Stimulated activated naive CD4-positive, alpha-beta T cell treated with Interleukin-2 at 50 U/mL for 16 hours (primary cell): ENCODE measurements around the gene PON1.

Experiments used
- DNase-seq: peaks from one replicate; lab custom pipeline; 2025; lab: John Stamatoyannopoulos, UW

PON1 gene

GRCh38 chr7:95324431-95324830 is at the start of gene PON1:
PON1 (minus strand) TSS chr7:95324532; CDS start chr7:95324475, 57 bp downstream.
- DNase-seq: no peak

GRCh38 chr7:95373323-95373722 is 49.0 kb upstream of the PON1 start:
- no peak for DNase-seq

DNA sequence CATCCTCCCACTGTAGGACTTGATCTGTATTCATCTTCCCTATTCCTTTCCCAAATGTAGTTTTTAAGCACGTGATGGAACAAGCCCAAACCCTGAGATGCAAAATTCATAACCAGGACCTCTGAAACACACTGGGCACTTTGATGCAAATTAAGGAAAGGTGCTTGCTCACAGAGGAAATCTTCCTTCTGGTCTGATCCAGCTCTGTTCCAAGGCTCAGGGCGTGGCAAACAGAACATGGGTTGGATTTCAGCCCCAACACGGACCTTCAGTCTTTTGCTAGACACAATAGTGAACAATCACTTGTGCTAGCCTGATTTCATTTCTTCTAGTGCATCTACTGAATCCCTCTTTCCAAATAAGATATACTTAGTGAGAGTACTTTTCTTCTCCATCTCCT is 43.9 kb upstream of the PON1 start:
- DNase-seq: no peak

DNA sequence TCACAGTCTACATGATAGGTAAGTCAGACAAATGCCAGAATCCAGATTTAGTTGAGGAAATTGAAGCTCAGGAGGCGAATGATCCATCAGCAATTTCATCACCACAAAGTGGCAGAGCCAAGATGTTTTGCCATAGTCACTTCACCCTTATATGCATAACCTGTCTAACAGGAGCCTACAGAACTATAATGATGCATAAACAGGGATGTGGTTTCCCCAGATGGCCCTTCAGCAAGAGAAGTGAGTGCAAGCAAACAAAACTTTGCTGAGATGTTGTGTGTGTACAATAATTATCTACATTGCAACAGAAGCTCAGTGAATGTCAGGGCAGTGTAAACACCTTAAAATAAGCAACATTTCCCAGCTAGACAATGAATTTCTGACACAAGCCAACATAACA is 43.3 kb upstream of the PON1 start:
- DNase-seq: no peak

GRCh38 chr7:95365151-95365550 is 40.8 kb upstream of the PON1 start:
- no peak for DNase-seq

GRCh38 chr7:95357623-95358022 is 33.3 kb upstream of the PON1 start:
- no peak for DNase-seq

- DNase-seq: no peak
These were observed 18.4 kb upstream of the PON1 start for GRCh38 chr7:95342642-95343307.

GRCh38 chr7:95342029-95342428 is 17.7 kb upstream of the PON1 start:
- DNase-seq: no peak

DNA sequence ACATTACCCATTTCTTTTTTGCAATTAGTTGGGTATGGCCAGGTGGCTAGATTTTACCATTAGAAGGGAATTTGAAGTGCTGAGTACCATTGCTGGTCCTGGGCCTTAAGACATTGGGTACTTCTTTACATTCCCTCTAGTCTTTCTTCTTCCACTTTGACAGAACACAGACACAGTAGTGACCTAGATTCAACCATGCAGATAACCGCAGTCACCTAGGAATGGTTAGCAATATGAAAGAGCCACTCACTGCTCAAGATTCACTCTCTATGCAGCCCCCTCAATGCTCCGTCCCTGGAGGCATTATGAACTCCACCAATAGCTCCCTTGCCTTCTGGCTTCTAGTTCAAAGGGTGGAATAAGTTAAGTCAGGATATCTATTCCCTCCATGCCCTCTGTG is 16.2 kb upstream of the PON1 start:
- DNase-seq: no peak

- no peak for DNase-seq
These were observed 14.5 kb upstream of the PON1 start for GRCh38 chr7:95338832-95339231.

- DNase-seq: no peak
These were observed 10.8 kb upstream of the PON1 start for GRCh38 chr7:95335093-95335492.

- DNase-seq: no peak
These were observed 10.1 kb upstream of the PON1 start for GRCh38 chr7:95334447-95334846.

DNA sequence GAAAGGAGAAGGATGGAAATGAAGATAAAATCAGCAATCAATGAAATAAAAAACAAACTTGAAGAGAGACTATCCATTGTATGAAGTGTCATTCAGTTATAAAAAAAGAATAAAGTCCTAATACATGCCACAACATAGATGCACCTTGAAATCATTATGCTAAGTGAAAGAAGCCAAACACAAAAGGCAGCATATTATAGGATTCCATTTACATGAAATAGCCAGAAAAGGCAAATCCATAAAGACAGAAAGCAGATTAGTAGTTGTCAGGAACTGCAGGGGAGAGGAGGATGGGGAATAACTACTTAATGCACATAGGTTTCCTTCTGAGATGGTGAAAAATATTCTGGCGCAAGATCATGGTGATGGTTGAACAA is 6.6 kb upstream of the PON1 start:
- no peak for DNase-seq

GRCh38 chr7:95330204-95330960 is 6.0 kb upstream of the PON1 start:
- no peak for DNase-seq

- DNase-seq: no peak
These were observed 3.0 kb upstream of the PON1 start for GRCh38 chr7:95327356-95327755.

GRCh38 chr7:95323410-95324129 is 762 bp downstream of the PON1 start:
- no peak for DNase-seq

DNA sequence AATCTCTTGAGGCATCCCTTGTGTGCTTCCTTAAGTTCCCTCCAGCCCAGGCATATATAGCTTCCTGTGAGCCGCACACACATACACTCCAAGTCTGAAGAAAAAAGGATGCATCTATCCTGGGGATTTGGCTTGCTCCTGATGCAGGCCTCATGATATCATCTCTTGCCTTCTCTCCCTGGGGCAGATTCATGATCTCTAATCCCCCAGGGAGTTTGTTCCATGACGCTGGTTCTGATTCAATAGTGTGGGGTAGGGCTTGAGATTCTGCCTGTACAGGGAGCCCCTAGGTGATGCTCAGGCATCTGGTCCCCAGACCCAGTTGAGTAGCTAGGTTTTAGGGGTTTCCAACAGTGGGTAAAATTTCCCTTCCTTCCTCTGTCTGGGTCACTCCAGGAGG is 1.5 kb downstream of the PON1 start:
- no peak for DNase-seq

DNA sequence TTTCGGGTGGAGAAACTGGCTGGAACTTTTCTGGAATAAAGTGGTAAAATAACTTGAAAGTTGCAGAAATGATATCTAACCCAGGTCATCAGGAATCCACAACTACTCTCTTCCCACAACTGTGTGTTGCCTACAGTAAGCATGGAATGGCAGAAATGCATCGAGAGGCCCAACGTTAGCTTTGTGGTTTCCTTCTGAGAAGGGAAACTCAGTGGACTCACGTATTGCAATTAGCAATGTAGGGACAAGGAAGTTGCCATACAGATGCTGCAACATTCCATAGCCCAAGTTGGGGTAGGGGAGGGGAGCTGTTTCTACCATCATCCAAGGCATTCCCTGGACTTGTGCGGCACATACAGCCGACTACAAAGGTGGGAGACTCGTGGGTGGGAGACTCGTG is 1.9 kb downstream of the PON1 start:
- DNase-seq: no peak

DNA sequence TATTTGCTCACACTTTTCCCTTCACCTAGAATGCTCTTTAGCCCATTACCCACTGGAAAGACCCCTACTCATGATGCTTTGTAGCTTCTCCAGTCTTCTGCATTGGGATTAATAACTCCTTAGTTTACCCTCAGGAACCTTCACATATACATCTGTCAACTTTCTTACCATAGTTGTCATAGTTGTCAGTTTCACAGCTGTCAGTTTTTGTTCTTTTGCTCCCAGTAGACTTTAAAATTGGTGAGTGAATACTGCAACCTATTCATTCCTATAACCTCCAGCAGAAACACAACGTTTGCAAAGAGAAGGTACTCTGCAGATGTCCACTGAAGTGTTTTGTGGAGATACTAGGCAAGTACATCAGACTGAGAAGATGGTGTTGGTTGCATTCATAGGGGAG is 2.6 kb downstream of the PON1 start:
- DNase-seq: no peak

- no peak for DNase-seq
These were observed 3.7 kb downstream of the PON1 start for GRCh38 chr7:95320651-95321050.

- DNase-seq: no peak
These were observed 4.8 kb downstream of the PON1 start for GRCh38 chr7:95319570-95319969.

DNA sequence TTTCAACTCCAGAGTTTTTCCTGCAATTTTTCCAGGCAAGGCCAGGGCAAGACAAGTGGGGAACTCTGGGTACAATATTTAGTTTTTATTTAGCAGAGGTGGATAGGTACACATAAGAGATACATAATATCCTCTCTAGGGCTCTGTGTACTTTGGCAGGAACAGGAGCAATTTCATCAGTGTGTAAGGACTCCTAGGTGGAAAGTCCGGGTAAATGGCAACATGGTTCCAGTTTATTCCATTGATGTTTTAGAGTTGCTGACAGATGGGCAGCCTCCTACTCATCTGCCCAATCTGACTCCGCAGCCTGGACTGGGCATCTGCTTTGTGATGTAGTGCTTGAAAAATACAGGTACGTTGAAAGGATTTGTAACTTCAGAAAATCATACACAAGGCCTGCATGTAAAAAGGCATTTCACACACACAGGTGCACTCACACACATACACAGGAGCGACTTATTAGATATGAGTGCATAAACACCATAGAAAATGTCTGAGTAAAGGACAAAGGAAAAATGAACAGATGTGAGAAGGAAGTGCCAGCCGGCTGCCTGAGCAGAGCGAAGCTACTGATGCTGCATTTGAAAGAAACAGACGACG is 5.7 kb downstream of the PON1 start:
- no peak for DNase-seq

DNA sequence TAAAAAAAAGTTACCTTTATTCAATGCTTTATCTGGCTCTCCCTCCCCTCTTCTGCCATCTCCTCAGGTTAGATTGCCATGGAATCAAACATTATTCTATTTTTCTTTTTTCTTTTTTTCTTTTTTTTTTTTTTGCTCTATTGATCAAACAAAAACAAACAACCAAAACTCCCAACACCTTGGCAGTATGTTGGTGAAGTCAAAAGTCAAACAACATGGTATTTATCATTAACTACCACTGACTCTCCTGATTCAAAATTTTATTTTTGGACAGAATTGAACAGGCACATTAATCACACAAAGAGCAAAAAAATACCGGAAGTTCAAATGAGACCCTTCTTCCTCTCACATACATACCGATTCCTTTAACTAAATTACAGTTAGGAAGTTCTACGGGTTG is 6.4 kb downstream of the PON1 start:
- DNase-seq: no peak
